GM18867 (cell line): Measurements from ENCODE around the gene KRT83.
"Not testable (repeated sequence)": the region's sequence is repeated elsewhere in the genome, so short reads cannot be mapped to it uniquely, and the experiment has no call there.

ENCODE experiments used
- ATAC-seq: cut with Tn5 transposase; IDR thresholded peaks from one replicate; pipeline ENCODE4 v1.9.1; 2021; ENCODE audit warnings: mild to moderate bottlenecking, moderate library complexity; ENCODE audit not compliant: unreplicated experiment

KRT83 gene

GRCh38 chr12:52290483-52291134 lies 30.6 kb downstream of the KRT83 start:
- not testable (repeated sequence) for ATAC-seq

GRCh38 chr12:52287816-52288805 lies 33.1 kb downstream of the KRT83 start:
- ATAC-seq: peak; percentile 83

- not testable (repeated sequence) for ATAC-seq
Observed at GRCh38 chr12:52286857-52287785, 34.1 kb downstream of the KRT83 start.

GRCh38 chr12:52285851-52286530 lies 35.2 kb downstream of the KRT83 start:
- ATAC-seq: no peak

- no peak for ATAC-seq
Observed at GRCh38 chr12:52285172-52285745, 35.9 kb downstream of the KRT83 start.

GRCh38 chr12:52284562-52285171 lies 36.5 kb downstream of the KRT83 start:
- ATAC-seq: no peak

- no peak for ATAC-seq
Observed at GRCh38 chr12:52280796-52281560, 40.2 kb downstream of the KRT83 start.

GRCh38 chr12:52280319-52280795 lies 40.8 kb downstream of the KRT83 start:
- ATAC-seq: no peak

- ATAC-seq: no peak
Observed at GRCh38 chr12:52279422-52280318, 41.5 kb downstream of the KRT83 start.

GRCh38 chr12:52278575-52279421 lies 42.4 kb downstream of the KRT83 start:
- peak; percentile 74 for ATAC-seq

GRCh38 chr12:52277486-52278245 lies 43.5 kb downstream of the KRT83 start:
- no peak for ATAC-seq

- no peak for ATAC-seq
Observed at GRCh38 chr12:52275686-52276085, 45.5 kb downstream of the KRT83 start.

- ATAC-seq: no peak
Observed at GRCh38 chr12:52274521-52275120, 46.6 kb downstream of the KRT83 start, which contains the start of gene KRT86. KRT86 (plus strand) TSS chr12:52274645; CDS start chr12:52301917, 27,272 bp downstream.

- ATAC-seq: no peak
Observed at GRCh38 chr12:52271158-52271557, 50.0 kb downstream of the KRT83 start.

GRCh38 chr12:52270541-52271070 lies 50.6 kb downstream of the KRT83 start:
- no peak for ATAC-seq
